Epithelial cell of esophagus (primary cell): ENCODE data around the gene LPIN3.

Experiments used
- DNase-seq: peaks from one replicate; pipeline ENCODE4 v3.0.0; 2010; ENCODE audit warnings: low read depth
- H3K4me3 ChIP-seq: 2 replicates; pipeline ENCODE4 v1.5.1; 2011; ENCODE audit warnings: mild to moderate bottlenecking, low read length, control low read depth
- TF ChIP-seq, protein P1 (sequence below): IDR thresholded peaks from 2 replicates; pipeline ENCODE4 v1.5.1; 2011; ENCODE audit warnings: low read depth, mild to moderate bottlenecking, low read length, control low read depth, inconsistent platforms; ENCODE audit not compliant: insufficient read depth; ENCODE audit errors: missing control alignments

LPIN3 gene

DNA sequence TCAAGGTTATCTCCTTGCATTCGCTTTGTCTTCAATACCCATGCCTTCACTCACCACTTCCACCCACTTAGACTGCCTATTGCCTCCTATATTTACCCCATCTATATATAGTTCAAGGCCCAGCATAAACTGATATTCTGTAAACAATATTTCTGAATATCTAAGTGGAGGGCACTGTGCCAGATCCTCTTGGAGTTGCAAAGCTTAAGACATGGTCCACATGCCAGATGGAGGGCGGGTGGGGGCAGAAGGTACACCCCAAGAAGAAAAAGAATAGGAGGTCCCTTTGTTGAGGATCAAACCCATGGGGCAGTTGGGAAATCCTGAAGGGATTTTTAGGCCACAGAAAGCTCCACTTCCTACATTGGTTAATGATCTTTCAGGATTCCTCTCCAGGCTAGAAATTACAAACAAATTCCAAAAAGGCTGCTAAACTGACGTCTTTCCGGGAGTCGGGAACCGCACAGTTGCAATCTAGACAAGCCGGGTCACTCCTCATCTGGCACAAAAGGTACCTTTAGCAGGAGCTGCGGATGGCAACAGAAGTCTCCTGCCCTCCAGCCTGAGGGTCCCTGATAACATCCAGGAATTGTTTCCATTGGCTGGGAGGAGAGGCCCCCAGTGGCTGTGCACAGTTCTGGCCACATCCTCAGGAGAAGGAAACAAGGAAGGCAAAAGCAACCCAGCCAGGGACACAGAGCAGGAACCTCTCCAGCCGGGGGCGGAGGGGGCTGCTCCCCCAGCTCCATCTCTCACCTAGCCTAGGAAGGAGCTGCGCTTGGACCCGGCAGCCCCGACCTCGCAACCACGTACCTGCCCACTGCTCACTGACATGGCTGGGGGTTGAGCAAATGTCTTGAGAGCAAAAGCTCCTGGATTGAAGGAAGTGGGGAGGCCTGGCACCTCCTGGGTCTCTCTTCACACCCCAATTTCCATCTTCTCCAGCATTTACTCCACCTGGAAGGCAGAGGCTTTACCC is 5.9 kb upstream of the LPIN3 start:
- H3K4me3 ChIP-seq, result no peak overlapping the region
- no peak for DNase-seq
- TF ChIP-seq, protein P1, sequence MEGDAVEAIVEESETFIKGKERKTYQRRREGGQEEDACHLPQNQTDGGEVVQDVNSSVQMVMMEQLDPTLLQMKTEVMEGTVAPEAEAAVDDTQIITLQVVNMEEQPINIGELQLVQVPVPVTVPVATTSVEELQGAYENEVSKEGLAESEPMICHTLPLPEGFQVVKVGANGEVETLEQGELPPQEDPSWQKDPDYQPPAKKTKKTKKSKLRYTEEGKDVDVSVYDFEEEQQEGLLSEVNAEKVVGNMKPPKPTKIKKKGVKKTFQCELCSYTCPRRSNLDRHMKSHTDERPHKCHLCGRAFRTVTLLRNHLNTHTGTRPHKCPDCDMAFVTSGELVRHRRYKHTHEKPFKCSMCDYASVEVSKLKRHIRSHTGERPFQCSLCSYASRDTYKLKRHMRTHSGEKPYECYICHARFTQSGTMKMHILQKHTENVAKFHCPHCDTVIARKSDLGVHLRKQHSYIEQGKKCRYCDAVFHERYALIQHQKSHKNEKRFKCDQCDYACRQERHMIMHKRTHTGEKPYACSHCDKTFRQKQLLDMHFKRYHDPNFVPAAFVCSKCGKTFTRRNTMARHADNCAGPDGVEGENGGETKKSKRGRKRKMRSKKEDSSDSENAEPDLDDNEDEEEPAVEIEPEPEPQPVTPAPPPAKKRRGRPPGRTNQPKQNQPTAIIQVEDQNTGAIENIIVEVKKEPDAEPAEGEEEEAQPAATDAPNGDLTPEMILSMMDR, result no peak

DNA sequence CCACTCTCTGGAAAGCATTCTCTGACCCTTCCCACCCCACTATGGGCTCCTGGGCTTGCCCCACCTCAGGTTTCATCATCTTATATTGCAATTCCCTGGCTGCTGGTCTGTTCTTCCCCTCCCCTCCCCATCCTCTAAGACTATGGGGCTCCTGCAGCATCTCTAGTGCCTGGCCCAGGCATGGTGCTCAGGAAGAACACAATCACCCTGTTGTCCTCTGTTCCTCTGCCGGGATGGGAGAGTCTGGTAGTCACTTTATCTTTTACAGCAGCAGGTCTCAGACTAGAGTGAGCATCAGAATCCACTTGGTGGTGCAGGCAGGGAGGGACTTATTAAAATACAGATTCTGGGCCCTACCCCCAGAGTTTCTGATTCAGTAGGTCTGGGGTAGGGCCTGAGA is 5.0 kb upstream of the LPIN3 start:
- TF ChIP-seq, protein P1, result no peak
- DNase-seq, result no peak
- no peak overlapping the region for H3K4me3 ChIP-seq

DNA sequence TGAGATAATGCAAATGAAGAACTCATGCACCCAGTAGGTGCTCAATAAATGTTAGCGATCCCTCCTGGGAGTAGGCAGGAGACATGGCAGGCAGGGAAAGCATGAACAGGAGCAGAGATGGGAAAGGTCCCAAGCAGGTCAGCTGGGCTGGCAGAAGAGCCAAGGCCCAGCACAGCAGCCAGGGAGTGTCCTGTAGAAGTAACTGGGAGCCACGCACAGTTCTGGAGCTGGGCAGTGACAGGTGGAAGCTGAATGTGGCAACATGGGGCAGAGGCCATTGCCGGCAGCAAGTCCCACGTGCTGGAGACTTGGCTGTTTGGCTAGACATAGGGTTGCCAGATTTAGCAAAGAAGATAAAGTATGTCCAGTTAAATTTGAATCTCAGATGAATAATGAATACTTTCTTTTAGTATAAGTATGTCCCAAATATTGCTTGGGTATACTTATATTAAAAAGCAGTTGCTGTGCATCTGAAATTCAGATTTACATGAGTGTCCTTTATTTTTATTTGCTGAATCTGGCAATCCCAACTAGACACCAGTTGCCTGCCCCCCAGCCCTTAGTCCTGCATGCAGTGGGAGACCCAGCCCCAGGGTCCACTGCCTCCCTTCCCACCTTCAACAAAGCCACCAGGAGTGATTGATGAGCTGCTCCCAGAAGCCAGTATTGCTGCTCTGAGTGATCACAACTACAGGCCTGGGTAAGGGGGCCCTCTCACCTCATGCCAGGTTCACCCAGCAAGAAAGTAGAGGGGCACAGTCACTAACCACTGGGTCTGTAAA is 3.7 kb upstream of the LPIN3 start:
- H3K4me3 ChIP-seq, result no peak overlapping the region
- TF ChIP-seq, protein P1, result no peak
- no peak for DNase-seq

DNA sequence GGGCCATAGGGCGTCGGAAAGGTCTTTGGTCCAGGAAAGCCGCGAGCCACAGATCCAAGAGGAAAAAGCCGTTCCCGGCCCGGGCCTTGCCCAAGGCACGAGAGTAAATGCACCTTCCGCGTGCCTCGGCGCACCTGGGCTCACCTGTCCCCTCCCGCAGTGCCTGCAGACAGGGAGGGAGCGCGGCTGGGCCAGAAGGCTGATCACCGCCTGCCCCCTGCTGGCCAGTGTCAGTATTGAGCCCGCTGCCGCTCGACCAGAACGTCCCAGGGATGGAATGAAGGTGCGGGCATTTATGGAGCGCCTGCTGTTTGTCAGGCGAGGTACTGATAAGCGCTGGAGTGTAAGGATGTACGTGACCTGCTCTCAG is 679 bp upstream of the LPIN3 start:
- peak; percentile 91 for DNase-seq
- H3K4me3 ChIP-seq, result peak overlapping the region; percentile 48
- TF ChIP-seq, protein P1, result peak; percentile 88

DNA sequence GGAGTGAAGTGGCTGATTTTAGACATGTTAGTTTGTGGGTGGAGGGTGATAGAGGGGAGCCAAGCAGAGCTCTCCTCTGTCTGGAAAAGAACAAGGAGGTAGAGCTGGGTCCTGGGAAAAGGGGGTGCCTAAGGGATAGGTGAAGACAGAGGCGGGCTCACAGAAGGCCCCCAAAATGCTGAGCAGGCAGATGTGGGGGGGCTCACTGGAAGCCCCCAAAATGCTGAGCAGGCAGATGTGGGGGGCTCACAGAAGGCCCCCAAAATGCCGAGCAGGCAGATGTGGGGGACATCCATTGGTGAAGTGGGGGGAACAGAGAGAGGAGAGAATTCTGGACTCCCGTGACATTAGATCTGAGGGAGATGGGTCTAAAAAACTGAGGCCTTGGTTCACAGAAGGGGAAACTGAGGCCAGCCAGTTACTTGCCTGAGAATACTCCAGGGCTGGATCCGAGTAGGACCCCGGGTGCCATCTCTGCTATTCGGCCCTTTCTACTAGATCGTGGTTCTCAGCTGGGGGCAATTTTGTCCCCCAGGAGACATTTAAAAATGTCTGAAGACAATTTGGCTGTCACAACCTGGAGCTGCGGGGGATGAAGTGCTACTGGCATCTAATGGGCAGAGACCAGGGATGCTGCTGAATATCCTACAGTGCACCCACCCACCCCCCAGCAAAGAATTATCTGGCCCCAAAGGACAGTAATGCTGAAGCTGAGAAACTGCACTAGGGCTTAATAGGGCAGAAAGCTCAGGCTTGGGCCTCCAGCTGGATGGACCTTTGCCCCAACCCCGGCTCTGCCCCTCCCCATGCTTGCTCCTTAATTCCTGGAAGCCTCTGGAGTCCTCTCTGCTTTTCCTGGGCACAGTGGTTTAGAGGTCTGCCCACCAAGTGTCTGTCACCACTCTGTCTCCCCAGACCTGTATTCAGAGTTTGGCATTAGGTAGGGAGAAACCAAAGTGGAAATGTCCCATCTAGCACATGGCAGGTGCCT is 2.1 kb downstream of the LPIN3 start:
- TF ChIP-seq, protein P1, result no peak
- DNase-seq, result no peak
- no peak overlapping the region for H3K4me3 ChIP-seq

GRCh38 chr20:41344477-41344876 is 3.9 kb downstream of the LPIN3 start:
- DNase-seq, result peak; percentile 77
- no peak overlapping the region for H3K4me3 ChIP-seq
- TF ChIP-seq, protein P1, result no peak
